HT-29 (cell line): ENCODE measurements around the gene CD81. TPM values are rescaled to one million over a fixed set of nuclear protein-coding genes. Genes with fewer than 3 reads are reported as not detected.

Experiments used
- DNase-seq: peaks from one replicate; pipeline ENCODE4 v3.0.0-alpha.2; 2015; ENCODE audit warnings: low spot score
- total RNA-seq: library from RNA; depleted of rRNA; stranded (reverse); fragments of >200 nt; shearing (Covaris generic); gene quantifications from 2 replicates; pipeline ENCODE4 v1.2.3, GENCODE V29; 2014

Gene CD81
- total RNA-seq, 1 experiment from 2014 or later = 132 TPM

GRCh38 chr11:2375964-2376551 lies 1.1 kb upstream of the CD81 start:
- DNase-seq = peak; percentile 80

- DNase-seq = peak; percentile 48
Observed at GRCh38 chr11:2377511-2378443, 667 bp downstream of the CD81 start.

DNA sequence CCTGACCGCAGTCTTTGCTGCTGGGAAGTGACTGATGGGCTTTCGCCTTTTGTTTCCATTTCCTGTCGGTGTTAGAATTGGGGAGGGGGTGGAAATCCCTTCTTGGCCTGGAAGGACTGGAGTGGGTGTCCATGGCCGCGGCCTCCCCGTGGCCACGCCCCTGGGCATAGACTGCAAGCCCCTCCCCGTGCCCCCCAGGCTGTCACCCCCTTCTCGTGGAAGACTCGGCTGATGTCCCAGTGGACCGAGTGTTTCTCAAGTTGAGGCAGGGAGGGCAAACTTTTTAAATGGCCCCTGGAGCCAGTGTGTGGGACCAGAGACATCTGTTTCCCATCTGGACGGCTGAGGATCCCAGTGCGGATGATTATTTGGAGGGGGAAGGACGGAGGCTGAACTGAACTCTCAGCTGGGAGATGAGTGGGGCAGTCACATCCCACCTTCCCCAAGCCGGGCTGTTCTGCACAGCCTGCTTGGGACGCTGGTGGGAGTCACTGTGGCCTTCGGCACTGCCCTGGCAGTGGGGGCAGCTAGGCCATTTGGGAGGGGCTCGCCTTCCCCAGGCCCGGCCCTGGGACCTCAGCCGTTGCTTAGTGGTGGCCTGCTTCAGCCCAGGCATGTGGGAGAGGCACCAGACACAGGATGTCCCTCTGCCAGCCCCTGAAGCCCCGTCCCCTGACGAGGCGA lies 1.6 kb downstream of the CD81 start:
- DNase-seq = no peak

GRCh38 chr11:2379466-2380174 lies 2.5 kb downstream of the CD81 start:
- DNase-seq = no peak

GRCh38 chr11:2380396-2380795 lies 3.3 kb downstream of the CD81 start:
- DNase-seq = no peak

DNA sequence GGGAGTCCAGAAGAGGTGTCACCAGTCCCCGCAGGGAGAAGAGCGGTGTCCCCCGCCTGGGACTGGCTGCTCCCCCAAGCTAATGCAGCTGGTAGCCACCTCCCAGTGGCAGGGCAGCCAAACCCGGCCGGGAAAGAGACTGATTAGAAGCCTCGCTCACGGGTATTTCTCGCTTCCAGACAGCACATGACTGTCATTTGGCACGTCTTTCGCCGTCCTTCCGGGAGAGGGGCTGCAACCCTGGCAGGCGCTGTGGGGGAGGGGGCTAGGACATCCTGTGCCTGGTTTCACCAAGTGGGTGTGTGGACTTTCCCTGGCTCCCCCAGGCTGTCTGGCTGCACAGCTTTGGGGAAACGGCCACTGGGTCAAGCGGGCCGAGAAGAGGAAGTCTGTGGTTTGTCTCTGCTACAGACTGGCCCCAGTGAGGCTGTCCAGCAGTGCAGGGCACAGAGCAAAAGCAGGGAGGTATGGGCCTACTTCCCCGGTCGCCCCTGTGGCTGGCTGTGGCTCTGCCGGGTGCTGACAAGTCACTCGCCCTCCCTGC lies 3.8 kb downstream of the CD81 start:
- DNase-seq = no peak

DNA sequence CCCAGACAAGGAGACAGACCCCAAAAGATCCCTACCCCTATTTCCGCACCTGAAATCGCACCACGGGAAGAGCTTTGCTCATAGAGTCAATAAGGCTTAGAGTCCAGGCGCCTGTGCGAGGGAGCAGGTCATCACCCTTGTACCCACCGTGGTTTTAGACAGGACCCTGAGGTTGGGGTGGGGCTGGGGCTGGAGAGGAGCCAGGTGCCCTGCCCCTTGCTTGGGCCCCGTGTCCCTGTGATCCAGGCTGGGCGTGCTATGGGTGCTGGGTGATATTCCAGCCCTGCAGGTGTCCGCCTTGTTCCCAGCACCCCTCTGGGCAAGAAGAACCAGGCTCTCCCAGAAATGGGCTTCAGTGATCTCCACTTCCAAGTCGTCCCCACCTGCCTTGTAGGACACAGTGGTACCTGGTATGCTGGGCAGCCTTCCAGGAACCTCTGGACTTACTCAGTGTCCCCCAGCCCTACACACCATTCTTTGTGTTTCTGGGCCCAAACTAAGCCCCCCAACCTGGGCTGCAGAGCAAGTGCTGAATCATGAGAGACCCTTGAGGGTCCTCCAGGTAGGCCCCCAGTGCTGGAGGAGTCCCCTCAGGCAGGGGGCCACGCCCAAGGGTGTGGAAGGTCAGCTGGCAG lies 4.5 kb downstream of the CD81 start:
- no peak for DNase-seq

GRCh38 chr11:2382129-2382517 lies 5.0 kb downstream of the CD81 start:
- DNase-seq = no peak

DNA sequence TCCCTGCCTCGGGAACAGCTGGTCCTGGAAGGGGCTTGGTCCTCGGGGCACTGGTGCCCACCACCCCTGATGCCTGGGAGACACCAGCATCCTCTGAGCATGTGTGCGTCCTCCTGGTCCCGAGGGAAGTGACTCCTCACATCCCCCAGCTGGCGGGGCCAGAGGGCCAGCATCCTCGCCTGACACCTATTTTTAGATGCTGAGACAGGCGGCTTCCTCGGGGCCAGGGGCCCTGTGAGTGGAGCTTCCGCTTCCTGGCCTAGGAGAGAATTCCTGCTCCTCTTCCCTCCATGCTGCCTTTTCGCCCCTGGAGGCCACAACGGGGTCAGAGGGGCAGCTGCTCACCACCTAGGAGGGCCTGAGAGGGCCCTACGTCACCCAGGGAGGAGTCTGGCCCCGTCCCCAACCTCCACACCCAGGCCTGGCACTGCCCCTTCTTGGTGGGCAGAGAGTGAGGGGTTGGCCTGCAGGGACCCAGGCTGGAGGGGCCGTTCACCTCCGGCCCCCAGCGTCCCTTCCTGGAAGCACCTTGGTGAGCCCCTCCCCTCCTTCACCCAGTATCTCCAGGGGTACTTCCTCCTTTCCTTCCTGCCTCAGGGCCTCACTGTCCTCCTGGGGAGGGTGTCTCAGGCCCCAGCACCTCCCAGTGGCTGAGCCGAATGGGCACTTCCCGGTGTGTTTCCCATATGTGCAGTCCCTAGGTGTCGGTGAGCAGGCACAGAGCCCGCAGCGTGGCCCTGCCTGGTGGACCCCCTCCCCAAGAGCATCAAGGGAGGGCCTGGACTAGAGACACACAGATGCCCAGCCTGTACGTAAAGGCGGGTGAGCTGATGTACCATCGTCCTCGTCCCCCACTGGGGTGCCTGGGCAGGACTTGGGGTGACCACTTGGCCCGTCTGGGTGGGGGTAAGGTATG lies 6.1 kb downstream of the CD81 start:
- no peak for DNase-seq

- DNase-seq = peak; percentile 32
Observed at GRCh38 chr11:2383852-2384804, 7.0 kb downstream of the CD81 start.

DNA sequence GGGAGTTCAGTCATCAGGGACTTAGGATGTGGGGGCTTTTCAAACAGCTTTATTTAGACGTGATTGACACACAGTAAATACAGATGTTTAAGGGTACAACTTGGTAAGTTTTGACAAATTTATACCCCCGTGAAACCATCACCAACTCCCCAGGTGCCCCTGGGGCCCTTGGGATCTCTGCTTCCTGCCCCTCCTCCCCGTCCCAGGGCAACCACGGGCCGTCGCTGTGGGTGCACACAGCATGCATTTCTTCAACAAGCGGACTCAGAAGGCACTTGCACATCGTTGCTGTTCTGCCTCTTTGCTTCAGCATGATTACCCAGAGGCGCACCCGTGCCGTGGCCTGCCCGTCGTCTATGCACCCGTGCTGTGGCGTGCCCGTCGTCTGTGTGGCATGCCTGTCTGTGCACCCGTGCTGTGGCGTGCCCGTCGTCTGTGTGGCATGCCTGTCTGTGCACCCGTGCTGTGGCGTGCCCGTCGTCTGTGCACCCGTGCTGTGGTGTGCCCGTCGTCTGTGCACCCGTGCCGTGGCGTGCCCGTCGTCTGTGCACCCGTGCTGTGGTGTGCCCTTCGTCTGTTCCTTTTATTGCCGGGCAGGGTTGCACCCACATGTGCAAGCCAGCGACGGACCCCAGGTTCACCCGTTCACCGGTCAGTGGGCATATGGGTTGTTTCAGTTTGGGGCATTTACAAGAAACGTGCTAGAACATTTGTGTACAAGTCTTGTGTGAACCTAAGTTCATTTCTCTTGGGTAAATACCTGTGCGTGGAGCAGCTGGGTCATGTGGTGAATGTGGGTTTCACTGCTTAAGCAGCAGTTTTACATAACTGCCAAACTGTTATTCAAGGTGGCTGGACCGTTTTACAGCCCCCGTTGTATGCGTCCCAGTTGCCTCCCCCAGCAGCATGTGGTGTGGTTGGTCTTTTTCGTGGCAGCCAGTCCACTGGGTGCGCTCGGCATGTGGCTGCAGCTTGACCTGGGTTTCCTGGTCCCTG lies 8.3 kb downstream of the CD81 start:
- DNase-seq = no peak

DNA sequence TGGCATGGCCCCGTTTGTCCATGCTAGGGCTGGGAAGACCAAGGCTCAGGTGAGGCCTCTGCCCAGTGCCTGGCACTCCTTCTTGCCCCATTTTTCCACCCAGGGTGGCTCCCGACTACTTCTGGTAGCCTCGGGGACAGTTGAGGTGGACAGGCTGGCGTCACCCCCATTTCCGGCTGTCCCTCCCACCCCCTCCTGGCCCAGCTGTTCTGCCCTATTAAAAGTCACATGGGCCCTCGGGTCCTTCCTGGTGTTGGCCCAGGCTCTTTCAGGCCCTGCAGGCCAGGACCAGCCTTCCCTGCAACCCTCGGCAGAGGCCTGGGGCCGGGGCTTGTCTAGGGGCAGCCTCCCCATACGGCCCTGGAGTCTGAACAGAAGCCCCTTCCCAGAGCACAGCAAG lies 9.5 kb downstream of the CD81 start:
- no peak for DNase-seq

DNA sequence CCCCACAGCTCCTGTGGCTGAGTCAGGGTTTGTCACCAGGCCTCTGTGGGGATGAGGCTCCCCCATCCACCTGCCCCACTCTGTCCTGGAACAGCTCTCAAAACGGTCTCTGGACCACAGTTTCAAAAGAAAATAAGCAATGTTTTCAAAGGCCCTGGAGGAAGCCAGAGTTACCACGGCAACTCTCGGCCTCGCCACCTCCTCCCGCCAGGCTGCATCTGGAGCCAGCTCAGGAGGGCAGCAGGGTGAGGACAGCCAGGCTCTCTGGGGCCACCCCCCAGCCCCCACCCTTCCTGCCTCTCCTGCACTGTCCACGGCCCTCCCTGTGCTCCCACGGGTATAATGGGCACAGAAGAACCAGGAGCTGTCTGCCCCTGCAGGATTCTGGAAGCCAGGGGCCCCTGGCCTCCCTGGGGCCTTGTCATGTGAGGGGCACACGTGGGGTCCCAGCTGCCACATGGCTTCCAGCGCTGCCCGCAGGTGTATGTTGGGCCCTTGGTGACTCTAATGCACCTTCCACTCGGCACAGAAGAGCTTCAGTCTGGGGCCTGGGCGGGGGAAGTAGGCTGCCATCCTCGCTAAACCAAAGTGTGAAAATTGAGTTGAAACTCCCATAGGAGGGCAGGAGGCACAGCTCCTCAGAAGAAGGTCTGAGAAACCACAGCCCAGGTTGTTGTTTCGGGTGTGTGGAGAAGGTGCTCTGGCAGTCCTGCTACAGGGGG lies 10.3 kb downstream of the CD81 start:
- no peak for DNase-seq

DNA sequence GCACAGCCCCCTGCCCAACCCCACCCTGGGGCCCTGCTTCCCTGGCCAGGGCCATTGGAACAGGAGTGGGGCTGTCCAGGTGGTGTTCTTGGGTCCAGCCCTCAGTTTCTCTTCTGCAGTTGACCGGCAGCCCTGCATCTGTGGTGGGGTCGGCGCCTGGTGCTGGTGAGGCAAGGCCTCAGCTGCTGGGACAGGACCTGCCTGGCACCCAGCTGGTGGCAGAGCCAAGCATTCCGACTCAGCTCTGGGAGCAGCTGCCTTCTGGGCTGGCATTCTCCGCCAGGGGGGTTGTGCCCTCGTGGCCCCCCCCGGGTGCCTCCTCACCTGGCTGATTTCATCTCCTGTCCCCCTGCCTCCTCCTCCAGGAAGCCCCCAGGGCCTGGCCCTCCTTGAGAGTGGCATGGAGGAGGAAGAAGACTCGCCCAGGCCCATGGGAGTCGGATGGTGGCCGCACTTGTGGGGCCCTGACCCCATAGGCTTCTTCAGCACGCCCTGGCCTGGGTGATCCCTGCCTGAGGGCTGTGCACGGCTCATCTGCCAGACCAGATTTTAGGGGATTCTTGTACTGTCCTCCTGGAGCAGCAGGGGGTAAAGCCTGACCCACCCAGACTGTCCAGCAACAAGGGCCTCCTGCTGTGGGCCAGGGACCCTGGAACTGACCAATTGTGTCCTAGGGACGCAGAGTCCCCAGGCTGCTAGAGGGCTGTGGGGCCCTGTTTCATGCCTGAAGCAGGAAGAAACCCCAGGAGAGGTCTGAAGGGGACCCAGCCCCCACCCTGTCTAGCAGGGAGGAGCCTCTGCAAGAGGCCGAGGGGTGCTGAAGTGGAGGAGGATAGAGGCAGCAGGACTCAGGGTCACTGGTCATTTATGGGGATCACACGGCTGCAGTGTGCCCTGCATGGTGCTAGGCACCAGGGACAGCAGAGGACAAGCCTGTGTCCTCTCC lies 11.6 kb downstream of the CD81 start:
- no peak for DNase-seq

DNA sequence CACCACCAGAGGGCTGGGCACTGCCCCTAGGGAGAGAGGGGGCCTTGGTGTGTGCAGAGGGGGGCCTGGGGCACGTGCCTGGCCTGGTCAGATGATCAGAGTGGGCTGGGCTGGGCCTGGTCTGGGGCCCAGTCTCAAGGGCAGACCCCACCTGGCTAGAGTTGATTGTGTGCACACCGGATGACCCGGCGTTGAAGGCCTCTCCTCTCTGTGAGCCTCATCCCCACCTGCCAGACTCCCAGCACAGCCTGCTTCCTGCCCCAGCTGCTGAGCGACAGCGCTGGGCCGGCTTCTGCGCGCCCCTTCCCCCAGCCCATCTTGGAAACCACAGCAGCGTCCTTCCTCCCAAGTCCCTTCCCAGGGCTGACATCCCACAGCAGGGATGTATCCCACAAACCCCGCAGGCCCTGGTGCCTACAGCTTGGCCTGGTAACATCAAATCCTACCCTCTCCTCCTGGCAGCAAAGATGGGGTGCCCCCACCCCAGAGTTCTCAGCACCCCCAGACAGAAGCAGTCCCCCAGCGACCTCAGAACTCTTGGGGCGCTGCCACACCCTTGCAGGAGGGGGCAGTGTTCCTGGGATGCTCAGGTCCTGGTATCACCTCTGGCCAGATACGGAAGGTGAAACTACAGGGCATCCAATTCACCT lies 12.4 kb downstream of the CD81 start:
- DNase-seq = no peak
